Caki2 (cell line): ENCODE measurements around the gene UNC93A. TPM values are rescaled to one million over a fixed set of nuclear protein-coding genes. Genes with fewer than 3 reads are reported as not detected.

Experiments
- DNase-seq: peaks from one replicate; pipeline ENCODE4 v3.0.0-alpha.2; 2015; ENCODE audit warnings: low read depth
- in situ Hi-C: cut with HindIII; loops from 2 replicates; pipeline ENCODE4 v1.10.0; 2016; ENCODE audit warnings: low sequenced_read_pairs, low pct_unique_long_range_greater_than_20kb, mixed read lengths
- total RNA-seq: library from RNA; depleted of rRNA; stranded (reverse); fragments of >200 nt; shearing (Covaris generic); gene quantifications from 2 replicates; pipeline ENCODE4 v1.2.3, GENCODE V29; 2014; ENCODE audit warnings: low replicate concordance

Gene UNC93A
- total RNA-seq, 1 experiment from 2014 or later = not detected

- in situ Hi-C loops = no loop called here
- no peak for DNase-seq
Measured at GRCh38 chr6:167324111-167324510, 33.0 kb downstream of the UNC93A start.

DNA sequence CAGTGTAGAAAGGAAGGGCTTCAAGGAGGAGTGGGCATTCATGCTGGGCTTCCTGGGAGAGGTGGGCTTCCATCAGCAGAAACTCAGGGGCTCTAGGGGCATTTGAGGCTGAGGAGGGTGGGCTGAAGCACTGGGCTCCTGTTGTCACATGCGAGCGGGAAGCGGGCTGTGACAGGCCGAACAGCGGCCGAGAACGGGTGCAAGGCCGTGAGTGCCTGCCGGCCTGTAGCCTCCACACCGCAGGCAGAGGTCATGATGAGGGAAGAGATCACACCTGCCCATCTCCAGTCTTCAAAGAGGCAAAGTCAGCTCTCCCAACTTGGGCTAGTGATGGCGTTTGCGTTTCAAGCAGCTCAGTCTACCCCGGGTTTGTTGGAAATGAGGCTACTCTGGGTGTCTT, 34.7 kb downstream of the UNC93A start:
- in situ Hi-C loops = no loop called here
- no peak for DNase-seq

DNA sequence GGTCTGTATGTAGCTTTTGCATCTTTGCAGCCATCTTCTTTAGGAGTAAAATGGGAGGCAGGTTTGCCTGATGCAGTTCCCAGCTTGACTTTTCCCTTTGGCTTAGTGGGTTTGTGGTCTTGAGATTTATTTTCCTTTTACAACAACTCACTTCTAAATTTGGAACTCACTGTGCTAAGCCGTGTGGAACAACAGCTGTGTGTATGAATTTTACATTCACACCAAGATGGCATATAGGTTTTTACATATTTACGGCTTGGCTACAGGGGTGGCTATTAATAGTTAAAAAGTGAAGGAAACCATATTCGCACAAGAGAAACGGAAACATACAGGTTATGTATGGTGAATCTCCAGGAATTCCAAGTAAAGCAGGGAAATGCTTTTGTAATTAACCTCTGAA, 36.3 kb downstream of the UNC93A start:
- no peak for DNase-seq
- in situ Hi-C loops = no loop called here

GRCh38 chr6:167328086-167328485, 37.0 kb downstream of the UNC93A start:
- in situ Hi-C loops = no loop called here
- DNase-seq = no peak

DNA sequence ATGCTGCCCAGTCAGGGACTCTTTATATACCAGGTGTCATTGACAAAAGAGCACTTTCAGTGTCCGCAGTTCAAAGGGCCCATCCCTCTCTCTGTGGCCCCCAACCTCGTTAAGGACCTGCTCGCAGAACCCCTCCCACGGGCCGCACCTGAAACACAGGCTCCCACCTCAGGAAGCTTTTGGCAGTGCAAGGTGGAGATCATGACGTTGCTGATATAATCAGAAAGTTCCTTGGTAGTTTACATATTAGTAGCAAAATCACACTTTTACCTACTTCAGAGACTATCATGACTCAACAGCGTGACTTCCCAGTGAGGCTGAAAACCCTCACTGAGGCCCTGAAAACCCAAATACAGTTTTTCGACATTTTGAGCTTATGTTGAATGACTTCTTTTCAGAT, 37.9 kb downstream of the UNC93A start:
- in situ Hi-C loops = no loop called here
- no peak for DNase-seq

- in situ Hi-C loops = no loop called here
- no peak for DNase-seq
Measured at GRCh38 chr6:167330750-167331149, 39.6 kb downstream of the UNC93A start.

GRCh38 chr6:167331565-167331964, 40.5 kb downstream of the UNC93A start:
- no peak for DNase-seq
- in situ Hi-C loops = no loop called here

GRCh38 chr6:167336844-167337630, 45.9 kb downstream of the UNC93A start:
- in situ Hi-C loops = no loop called here
- no peak for DNase-seq

DNA sequence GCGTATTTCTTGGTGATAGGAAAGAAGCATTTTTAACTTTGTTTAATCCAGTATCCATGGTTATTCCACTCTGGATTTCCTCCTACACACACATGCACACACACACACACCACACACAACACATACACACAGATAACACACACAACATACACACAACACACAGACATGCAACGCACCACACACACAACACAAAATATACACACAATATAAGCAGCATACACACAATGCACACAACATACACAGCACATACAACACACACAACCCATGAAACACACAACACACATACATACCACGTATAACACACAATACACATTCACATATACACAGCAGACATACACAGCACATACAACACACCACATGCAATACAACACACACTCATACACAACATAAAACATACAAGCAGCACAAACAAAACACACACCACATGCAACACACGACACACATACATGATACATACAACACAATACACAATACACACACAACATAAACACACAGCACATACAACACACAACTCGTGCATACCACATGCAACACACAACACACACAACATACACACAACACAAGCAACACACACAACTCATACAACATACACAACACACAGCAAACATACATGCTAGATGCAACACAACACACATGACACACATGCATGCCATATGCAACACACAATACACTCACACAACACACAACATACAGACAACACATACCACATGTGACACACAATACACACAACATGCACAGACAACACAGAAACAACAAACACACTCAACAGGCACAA, 46.7 kb downstream of the UNC93A start:
- in situ Hi-C loops = no loop called here

DNA sequence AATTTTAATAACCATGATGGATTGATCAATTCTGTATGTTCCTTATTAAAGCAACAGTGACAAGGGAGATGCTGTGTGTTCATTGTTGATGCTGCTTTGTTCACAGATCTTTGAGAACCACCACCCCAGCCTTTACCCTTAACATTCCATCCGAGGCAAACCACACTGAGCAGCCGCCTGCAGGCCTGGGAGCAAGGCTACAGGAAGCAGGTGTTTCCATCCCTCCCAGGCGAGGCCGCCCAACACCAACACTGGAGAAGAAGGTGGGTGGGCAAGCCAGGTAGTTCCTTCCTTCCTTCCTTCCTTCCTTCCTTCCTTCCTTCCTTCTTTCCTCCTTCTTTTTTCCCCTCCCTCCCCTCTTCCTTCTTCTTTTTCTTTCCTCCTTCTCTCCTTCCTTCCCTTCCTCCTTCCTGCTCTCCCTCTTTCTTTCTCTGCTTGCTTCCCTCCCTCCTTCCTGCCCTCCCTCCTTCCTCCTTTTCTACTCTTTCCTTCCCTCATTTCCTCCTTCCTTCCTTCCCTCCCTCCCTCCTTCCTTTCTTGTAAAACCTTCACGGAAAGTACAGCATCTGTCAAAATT, 47.5 kb downstream of the UNC93A start:
- in situ Hi-C loops = no loop called here
- DNase-seq = no peak

More for the DNA sequence above, 46.7 kb downstream of the UNC93A start:
- no peak for DNase-seq

DNA sequence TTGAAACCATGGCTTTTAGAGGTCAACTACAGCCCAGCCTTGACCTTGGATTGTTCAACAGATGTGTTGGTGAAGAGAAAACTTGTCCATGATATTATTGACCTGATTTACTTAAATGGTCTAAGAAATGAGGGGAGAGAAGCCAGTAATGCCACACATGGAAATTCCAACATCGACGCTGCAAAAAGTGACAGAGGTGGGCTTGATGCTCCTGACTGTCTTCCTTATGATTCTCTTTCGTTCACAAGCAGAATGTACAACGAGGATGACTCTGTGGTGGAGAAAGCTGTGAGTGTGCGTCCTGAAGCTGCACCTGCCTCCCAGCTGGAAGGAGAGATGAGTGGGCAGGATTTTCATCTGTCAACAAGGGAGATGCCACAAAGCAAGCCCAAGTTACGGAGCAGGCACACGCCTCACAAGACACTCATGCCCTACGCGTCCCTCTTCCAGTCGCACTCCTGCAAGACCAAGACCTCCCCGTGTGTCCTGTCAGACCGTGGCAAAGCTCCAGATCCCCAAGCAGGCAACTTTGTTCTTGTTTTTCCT, 50.0 kb downstream of the UNC93A start:
- DNase-seq = no peak
- in situ Hi-C loops = no loop called here

DNA sequence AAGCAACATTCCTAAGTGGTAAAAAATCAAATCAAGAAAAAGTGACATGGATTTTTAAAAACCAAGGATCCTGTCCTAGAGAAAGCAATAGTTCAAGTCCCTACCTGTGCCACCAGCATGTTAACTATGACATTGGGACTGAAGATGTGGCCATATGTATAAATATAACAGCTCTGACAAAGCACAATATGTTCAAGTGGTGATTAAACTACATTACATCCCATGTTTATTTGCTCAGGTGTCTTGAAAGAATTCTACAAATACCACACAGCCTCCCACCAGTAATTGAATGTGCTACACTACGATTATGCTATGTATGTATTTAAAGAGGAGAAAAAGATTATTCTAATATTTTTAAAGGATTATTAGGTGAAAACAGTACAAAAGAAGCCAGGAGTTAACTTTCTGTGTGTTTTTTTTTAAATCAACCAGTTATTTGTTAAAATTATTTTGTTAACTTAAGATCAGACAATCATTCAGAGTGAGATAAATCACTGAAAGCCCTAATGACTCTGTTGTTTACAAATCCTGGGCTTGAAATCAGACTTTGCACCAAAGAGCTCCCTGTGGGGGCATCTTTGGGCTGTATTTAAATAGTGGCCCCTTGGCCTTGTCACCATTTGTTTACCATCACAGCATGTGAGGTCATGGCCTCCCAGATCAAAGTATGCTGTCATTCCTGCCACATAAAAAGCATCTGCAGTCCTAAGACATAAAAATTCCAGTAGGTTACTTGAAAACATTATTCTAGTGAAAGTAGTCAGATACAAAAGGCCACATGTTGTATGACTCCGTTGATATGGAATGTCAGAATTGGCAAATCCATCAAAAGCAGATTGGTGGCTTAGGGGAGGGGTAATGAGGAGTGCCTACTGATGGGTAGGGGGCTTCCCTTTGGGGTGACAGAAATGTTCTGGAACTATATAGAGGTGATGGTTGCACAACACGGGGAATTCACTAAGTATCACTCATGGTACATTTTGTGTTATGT, 50.8 kb downstream of the UNC93A start:
- in situ Hi-C loops = no loop called here
- no peak for DNase-seq

- DNase-seq = no peak
- in situ Hi-C loops = no loop called here
Measured at GRCh38 chr6:167342879-167343610, 51.9 kb downstream of the UNC93A start.

- in situ Hi-C loops = no loop called here
- DNase-seq = no peak
Measured at GRCh38 chr6:167345348-167345747, 54.2 kb downstream of the UNC93A start.

- no peak for DNase-seq
- in situ Hi-C loops = no loop called here
Measured at GRCh38 chr6:167345960-167346359, 54.8 kb downstream of the UNC93A start.

DNA sequence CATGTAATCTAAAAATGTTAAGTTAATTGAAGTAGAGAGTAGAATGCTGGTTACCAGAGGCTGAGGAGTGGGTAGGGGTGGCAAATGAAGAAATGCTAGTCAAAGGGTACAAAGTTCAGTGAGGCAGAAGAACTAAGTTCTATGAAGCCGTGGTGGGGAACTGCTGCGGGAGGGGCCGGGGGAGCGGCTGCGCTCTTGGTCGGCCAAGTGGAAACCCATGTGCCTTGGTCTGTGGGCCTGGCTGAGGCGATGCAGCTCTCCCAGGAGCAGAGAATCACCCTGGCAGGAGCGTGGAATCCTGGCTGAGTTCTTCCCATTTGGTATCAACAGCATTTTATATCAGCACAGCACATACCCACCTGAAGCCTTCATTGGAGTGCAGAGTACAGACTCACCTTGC, 56.1 kb downstream of the UNC93A start:
- DNase-seq = peak; percentile 18
- in situ Hi-C loops = no loop called here

- in situ Hi-C loops = no loop called here
Measured at GRCh38 chr6:167349631-167350274, 58.6 kb downstream of the UNC93A start.

More at GRCh38 chr6:167349631-167350274, 58.6 kb downstream of the UNC93A start:
- DNase-seq = no peak
